HEK293T (cell line): Measurements from ENCODE around the gene CAMKV.

ENCODE experiments used
- BHLHE40 ChIP-seq: fragments of 450-650 bp; IDR thresholded peaks from 2 replicates; pipeline ENCODE4 v1.6.1; 2016; ENCODE audit warnings: mild to moderate bottlenecking, moderate library complexity, borderline replicate concordance
- ELF4 ChIP-seq: fragments of 450-650 bp; IDR thresholded peaks from 2 replicates; pipeline ENCODE4 v1.6.1; 2017; ENCODE audit warnings: antibody characterized with exemption
- FOXA1 ChIP-seq: fragments of 450-650 bp; IDR thresholded peaks from 2 replicates; pipeline ENCODE4 v1.6.1; 2016; ENCODE audit warnings: mild to moderate bottlenecking
- HDGF ChIP-seq: fragments of 450-650 bp; IDR thresholded peaks from 2 replicates; pipeline ENCODE4 v1.6.1; 2017; ENCODE audit warnings: antibody characterized with exemption, borderline replicate concordance
- L3MBTL2 ChIP-seq: fragments of 450-650 bp; conservative IDR thresholded peaks from 2 replicates; pipeline ENCODE4 v1.6.1; 2016; ENCODE audit warnings: mild to moderate bottlenecking
- LEF1 ChIP-seq: fragments of 450-650 bp; IDR thresholded peaks from 2 replicates; pipeline ENCODE4 v1.6.1; 2017; ENCODE audit warnings: mild to moderate bottlenecking, borderline replicate concordance
- NFRKB ChIP-seq: fragments of 450-650 bp; IDR thresholded peaks from 2 replicates; pipeline ENCODE4 v1.6.1; 2016; ENCODE audit warnings: mild to moderate bottlenecking, moderate library complexity
- SP1 ChIP-seq: fragments of 450-650 bp; IDR thresholded peaks from 2 replicates; pipeline ENCODE4 v1.6.1; 2017
- ZNF384 ChIP-seq: fragments of 450-650 bp; IDR thresholded peaks from 2 replicates; pipeline ENCODE4 v1.6.1; 2016

- TF ChIP-seq SP1 (no peak), BHLHE40 (no peak), L3MBTL2 (no peak), FOXA1 (no peak), HDGF (no peak), ELF4 (no peak), NFRKB (no peak), LEF1 (no peak), ZNF384 (no peak)
Observed at GRCh38 chr3:49841126-49841696, 28.5 kb downstream of the CAMKV start.
